Measurements from ENCODE around the gene REEP2.
"Not testable (repeated sequence)": the region's sequence is repeated elsewhere in the genome, so short reads cannot be mapped to it uniquely, and the experiment has no call there.

REEP2 gene

GRCh38 chr5:138438724-138439476, at the start of gene REEP2:
REEP2 (plus strand) TSS chr5:138439057; CDS start chr5:138439209, 152 bp downstream.
- peak in 4 of 6 experiments; percentile 20 to 43 (median 34) for DNase-seq

GRCh38 chr5:138389332-138389731, 49.5 kb upstream of the REEP2 start:
- DNase-seq, result no peak

GRCh38 chr5:138389911-138390310, 48.9 kb upstream of the REEP2 start:
- DNase-seq, result not testable (repeated sequence)

GRCh38 chr5:138391859-138392386, 46.9 kb upstream of the REEP2 start:
- DNase-seq, result no peak

GRCh38 chr5:138402640-138403039, 36.2 kb upstream of the REEP2 start:
- DNase-seq, result no peak

GRCh38 chr5:138408023-138408422, 30.8 kb upstream of the REEP2 start:
- DNase-seq, result no peak

- DNase-seq, result peak in 2 of 6 experiments; percentile 4 to 6
These were observed 27.7 kb upstream of the REEP2 start for GRCh38 chr5:138410996-138411640.

GRCh38 chr5:138418444-138418843, 20.4 kb upstream of the REEP2 start:
- DNase-seq, result no peak

GRCh38 chr5:138425079-138425478, 13.8 kb upstream of the REEP2 start:
- DNase-seq, result no peak

- DNase-seq, result no peak
These were observed 2.9 kb upstream of the REEP2 start for GRCh38 chr5:138435943-138436342.

- DNase-seq, result no peak
These were observed 694 bp upstream of the REEP2 start for GRCh38 chr5:138438003-138438723.

GRCh38 chr5:138439477-138440158, 761 bp downstream of the REEP2 start:
- no peak for DNase-seq

GRCh38 chr5:138440159-138441073, 1.6 kb downstream of the REEP2 start:
- no peak for DNase-seq

- no peak for DNase-seq
These were observed 2.4 kb downstream of the REEP2 start for GRCh38 chr5:138441221-138441620.

- DNase-seq, result no peak
These were observed 5.4 kb downstream of the REEP2 start for GRCh38 chr5:138444078-138444773.

GRCh38 chr5:138444774-138445546, 6.1 kb downstream of the REEP2 start:
- no peak for DNase-seq

- no peak for DNase-seq
These were observed 6.9 kb downstream of the REEP2 start for GRCh38 chr5:138445547-138446271.

GRCh38 chr5:138448070-138448469, 9.2 kb downstream of the REEP2 start:
- DNase-seq, result no peak
